Lower lobe of right lung (tissue), 2 donors: Measurements from ENCODE around the gene TLCD3B. TPM values are rescaled to one million over a fixed set of nuclear protein-coding genes. Genes with fewer than 3 reads are reported as not detected.

Experiments
- ATAC-seq, 2 donors: fragments of 200-7000 bp; cut with Tn5 transposase; one replicate each; pipeline ENCODE4 v1.9.1; 2020 to 2022; ENCODE audit warnings: mild to moderate bottlenecking in 2 of 2, moderate library complexity in 2 of 2
- DNase-seq: peaks from one replicate; pipeline ENCODE4 v3.0.0-alpha.2; 2020
- H3K27ac ChIP-seq: fragments of 200-600 bp; one replicate; pipeline ENCODE4 v1.8.0; 2022
- H3K27me3 ChIP-seq: fragments of 200-600 bp; one replicate; pipeline ENCODE4 v1.8.0; 2022; ENCODE audit warnings: low read depth
- H3K36me3 ChIP-seq: fragments of 200-600 bp; one replicate; pipeline ENCODE4 v1.8.0; 2022; ENCODE audit warnings: mild to moderate bottlenecking
- H3K4me1 ChIP-seq: fragments of 200-600 bp; one replicate; pipeline ENCODE4 v1.8.0; 2022
- H3K4me3 ChIP-seq: fragments of 200-600 bp; one replicate; pipeline ENCODE4 v1.8.0; 2022; ENCODE audit warnings: mild to moderate bottlenecking
- H3K9me3 ChIP-seq: fragments of 200-600 bp; one replicate; pipeline ENCODE4 v1.8.0; 2022
- CTCF ChIP-seq: fragments of 200-600 bp; IDR thresholded peaks from one replicate; pipeline ENCODE4 v1.8.0; 2022; ENCODE audit warnings: antibody characterized with exemption, mild to moderate bottlenecking
- intact Hi-C: fragments of 100-400 bp; cut with DNase I; formaldehyde crosslinking; loops from one replicate; pipeline ENCODE4 v1.11.0; 2022
- long read RNA-seq: library from polyadenylated mRNA; unstranded; transcript quantifications from one replicate; pipeline ENCODE4 v2.0.0, GENCODE V29; 2021
- total RNA-seq: library from RNA; stranded (reverse); fragmentation: NEBNext Ultra II Directional; extraction: Animal tissue kit (Norgen Biotek cat#: 25700); gene quantifications from one replicate; pipeline ENCODE4 v1.2.1, GENCODE V29; 2021
- donor health status: DM: no; HTN: yes; CAD: no; lungs with severe emphysema.

The TLCD3B gene
- total RNA-seq, result not detected
- long read RNA-seq, result 0 reads

GRCh38 chr16:30030841-30031413 is at the start of gene TLCD3B:
Gene TLCD3B (minus strand): TSS chr16:30031271. CDS start chr16:30030527, 744 bp downstream.
- Histone ChIP-seq H3K27ac (no peak within 1 kb of the TSS), H3K4me1 (peaks cover 9% of the 10 kb centered on the region), H3K9me3 (no peaks in the 10 kb centered on the region), H3K27me3 (peaks cover 72% of the 10 kb centered on the region), H3K36me3 (no peaks in the 10 kb centered on the region), H3K4me3 (no peak within 1 kb of the TSS)
- no peak for ATAC-seq
- DNase-seq, result no peak
- intact Hi-C loops, result no loop called here
- TF ChIP-seq CTCF, result no peak

- DNase-seq (no peak), ATAC-seq (no peak)
- Histone ChIP-seq H3K4me1 (peaks cover 31% of the 10 kb centered on the region), H3K4me3 (no peak overlapping the region), H3K9me3 (no peaks in the 10 kb centered on the region), H3K27ac (no peak overlapping the region), H3K36me3 (peaks cover 71% of the 10 kb centered on the region), H3K27me3 (no peaks in the 10 kb centered on the region)
- intact Hi-C loops, result no loop called here
- TF ChIP-seq CTCF, result no peak
These were observed 48.4 kb upstream of the TLCD3B start for GRCh38 chr16:30079480-30079879.

GRCh38 chr16:30078744-30079143 is 47.7 kb upstream of the TLCD3B start:
- Histone ChIP-seq H3K36me3 (peaks cover 63% of the 10 kb centered on the region), H3K4me1 (peaks cover 31% of the 10 kb centered on the region), H3K9me3 (no peaks in the 10 kb centered on the region), H3K27me3 (no peaks in the 10 kb centered on the region), H3K27ac (no peak overlapping the region), H3K4me3 (no peak overlapping the region)
- DNase-seq (no peak), ATAC-seq (no peak)
- intact Hi-C loops, result no loop called here
- no peak for TF ChIP-seq CTCF

- Histone ChIP-seq H3K9me3 (no peaks in the 10 kb centered on the region), H3K27ac (no peak overlapping the region), H3K4me1 (peaks cover 31% of the 10 kb centered on the region), H3K27me3 (no peaks in the 10 kb centered on the region), H3K4me3 (no peak overlapping the region), H3K36me3 (peaks cover 58% of the 10 kb centered on the region)
- peak; percentile 14 for DNase-seq
- intact Hi-C loops, result no loop called here
- ATAC-seq, result no peak
- no peak for TF ChIP-seq CTCF
These were observed 46.6 kb upstream of the TLCD3B start for GRCh38 chr16:30077656-30078055.

- peaks cover 31% of the 10 kb centered on the region for H3K4me1 ChIP-seq
- TF ChIP-seq CTCF, result no peak
- ATAC-seq (peak; percentile 31 to 52), DNase-seq (peak; percentile 58)
- H3K27me3 ChIP-seq, result no peaks in the 10 kb centered on the region
- H3K27ac ChIP-seq, result peak overlapping the region; percentile 90
- peaks cover 58% of the 10 kb centered on the region for H3K36me3 ChIP-seq
- intact Hi-C loops, result no loop called here
- H3K4me3 ChIP-seq, result peak overlapping the region; percentile 94
- no peaks in the 10 kb centered on the region for H3K9me3 ChIP-seq
These were observed 45.3 kb upstream of the TLCD3B start for GRCh38 chr16:30076276-30076791.
